RCC 7860 (cell line): ENCODE results near the gene MFSD12.
A peak's percentile ranks its signal among the peaks of the same experiment; 100 is the strongest.
"Not testable (repeated sequence)": the region's sequence is repeated elsewhere in the genome, so short reads cannot be mapped to it uniquely, and the experiment has no call there.

Experiments
- DNase-seq: peaks from one replicate; pipeline ENCODE4 v3.0.0-alpha.2; 2015; ENCODE audit warnings: low spot score
- FAIRE-seq: peaks from 2 replicates; lab custom pipeline; 2012; peaks lifted over from hg19 to GRCh38; lab: Jason Lieb, UNC

The MFSD12 gene

GRCh38 chr19:3510727-3511126 lies 46.7 kb downstream of the MFSD12 start:
- FAIRE-seq: no peak
- no peak for DNase-seq

GRCh38 chr19:3509566-3509989 lies 47.8 kb downstream of the MFSD12 start:
- FAIRE-seq (peak; percentile 79), DNase-seq (peak; percentile 81)

- peak; percentile 27 for DNase-seq
- no peak for FAIRE-seq
Observed at GRCh38 chr19:3508771-3509535, 48.4 kb downstream of the MFSD12 start.

- not testable (repeated sequence) for DNase-seq, FAIRE-seq
Observed at GRCh38 chr19:3508121-3508661, 49.2 kb downstream of the MFSD12 start.

GRCh38 chr19:3507371-3508120 lies 49.8 kb downstream of the MFSD12 start:
- DNase-seq (no peak), FAIRE-seq (no peak)

GRCh38 chr19:3506384-3507340 lies 50.7 kb downstream of the MFSD12 start:
- no peak for DNase-seq
- no peak for FAIRE-seq

GRCh38 chr19:3505598-3506383 lies 51.6 kb downstream of the MFSD12 start, which contains the start of gene FZR1:
Gene FZR1, plus strand, starts transcription at chr19:3506311. Its CDS starts 16,679 bp downstream, at chr19:3522990.
- peak; percentile 97 for DNase-seq
- FAIRE-seq: peak; percentile 40

GRCh38 chr19:3504735-3505134 lies 52.7 kb downstream of the MFSD12 start:
- no peak for FAIRE-seq
- DNase-seq: no peak

- no peak for FAIRE-seq
Observed at GRCh38 chr19:3503036-3503572, 54.3 kb downstream of the MFSD12 start.

GRCh38 chr19:3501780-3502179 lies 55.6 kb downstream of the MFSD12 start:
- FAIRE-seq: no peak
- DNase-seq: no peak

More at GRCh38 chr19:3503036-3503572, 54.3 kb downstream of the MFSD12 start:
- DNase-seq: no peak

GRCh38 chr19:3500429-3501101 lies 56.8 kb downstream of the MFSD12 start, which contains the start of gene DOHH:
Gene DOHH, minus strand, starts transcription at chr19:3500674. Its CDS starts 3,860 bp downstream, at chr19:3496814.
- DNase-seq (peak; percentile 94), FAIRE-seq (peak; percentile 84)

GRCh38 chr19:3499738-3500428 lies 57.5 kb downstream of the MFSD12 start:
- no peak for FAIRE-seq
- no peak for DNase-seq

GRCh38 chr19:3497757-3498520 lies 59.4 kb downstream of the MFSD12 start:
- FAIRE-seq: no peak
- DNase-seq: no peak

GRCh38 chr19:3496392-3497273 lies 60.8 kb downstream of the MFSD12 start:
- FAIRE-seq (no peak), DNase-seq (no peak)

- DNase-seq (no peak), FAIRE-seq (no peak)
Observed at GRCh38 chr19:3494559-3494958, 62.8 kb downstream of the MFSD12 start.
